VCaP (cell line): ENCODE results near the gene HOXA2.

Experiments used
- H3K27ac ChIP-seq: fragments of 450-650 bp; 2 replicates; pipeline ENCODE4 v1.5.1; 2017
- CTCF ChIP-seq: fragments of 450-650 bp; conservative IDR thresholded peaks from 2 replicates; pipeline ENCODE4 v1.5.1; 2017; ENCODE audit warnings: mild to moderate bottlenecking, moderate library complexity

HOXA2 gene

GRCh38 chr7:27102581-27103442, at the start of gene HOXA2:
Gene HOXA2 (minus strand): TSS chr7:27102683. CDS start chr7:27102500, 183 bp downstream.
- H3K27ac ChIP-seq = no peak within 1 kb of the TSS
- no peak for TF ChIP-seq CTCF

GRCh38 chr7:27151341-27151930, 49.0 kb upstream of the HOXA2 start:
- no peak for TF ChIP-seq CTCF
- peak overlapping the region; percentile 94 for H3K27ac ChIP-seq

DNA sequence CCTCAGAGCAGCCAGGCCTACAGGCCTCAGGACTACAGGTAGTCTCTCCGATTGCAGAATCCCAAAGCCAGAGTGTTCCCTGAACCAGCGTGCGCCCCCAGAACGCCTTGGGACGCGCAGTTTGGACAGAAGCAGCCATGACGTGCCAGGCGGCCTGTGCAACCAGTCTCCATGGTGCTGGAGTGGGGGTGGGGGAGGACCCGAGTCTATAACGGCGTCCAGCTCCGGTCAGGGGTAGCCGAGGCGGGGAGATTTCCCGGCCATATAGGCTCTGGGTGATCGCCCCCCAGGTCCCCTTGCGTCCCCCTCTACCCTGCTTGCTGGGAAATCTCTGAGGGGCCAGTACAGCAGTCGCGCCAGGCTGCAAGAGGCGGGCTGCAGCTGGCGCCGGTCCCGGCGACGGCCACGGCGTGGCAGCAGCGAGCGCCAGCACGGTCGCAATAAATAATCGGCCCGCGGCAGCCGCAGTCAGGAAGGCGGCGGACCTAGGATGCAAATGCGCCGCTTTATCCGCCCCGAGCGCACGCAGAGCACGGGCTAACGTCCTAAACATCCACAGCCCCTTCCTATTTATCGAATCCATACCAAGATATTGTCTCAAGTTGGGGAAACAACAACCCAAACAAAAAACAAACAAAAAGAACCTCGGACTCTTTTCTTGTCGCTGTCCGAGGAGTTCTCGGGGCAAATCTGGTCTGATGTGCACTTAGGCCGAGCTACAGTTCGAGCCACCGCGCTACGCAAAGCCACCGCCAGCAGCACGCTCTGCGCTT, 48.3 kb upstream of the HOXA2 start:
- H3K27ac ChIP-seq = peak overlapping the region; percentile 94
- peak; percentile 95 for TF ChIP-seq CTCF

DNA sequence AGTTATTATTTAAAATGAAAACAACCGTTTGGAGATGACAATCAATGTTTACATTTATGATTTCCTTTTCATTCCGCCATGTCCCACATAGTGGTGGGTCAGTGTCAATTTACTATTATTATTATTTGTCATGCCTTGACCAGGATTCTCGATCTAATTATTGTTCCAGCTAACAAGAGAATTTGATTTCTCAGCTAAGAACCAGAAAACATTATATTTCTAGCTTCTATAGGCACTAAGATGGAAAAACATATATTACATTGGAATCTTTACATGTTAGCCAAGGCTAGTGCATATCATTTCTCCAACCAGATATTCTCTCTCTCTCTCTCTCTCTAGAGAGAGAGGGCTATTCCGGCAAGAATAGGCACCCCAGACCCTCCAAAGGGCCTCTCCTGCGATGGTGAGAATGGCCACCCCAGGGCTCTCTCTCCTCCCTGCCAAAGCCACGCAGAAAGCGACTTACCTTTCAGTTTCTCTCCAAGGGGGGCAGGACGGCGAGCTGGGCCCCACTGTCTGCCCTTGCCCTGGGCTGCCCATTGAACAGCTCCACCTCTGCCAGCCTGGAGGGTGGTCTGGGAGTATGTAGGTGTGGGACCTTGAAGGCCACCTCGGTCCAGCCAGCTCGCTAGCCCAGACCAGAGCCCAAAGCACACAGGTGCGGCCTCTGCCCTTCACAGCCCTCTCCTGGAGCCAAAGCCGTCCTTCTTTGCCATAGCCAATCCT, 47.5 kb upstream of the HOXA2 start:
- peak overlapping the region; percentile 94 for H3K27ac ChIP-seq

GRCh38 chr7:27148756-27149641, 46.5 kb upstream of the HOXA2 start:
- H3K27ac ChIP-seq = peak overlapping the region; percentile 94
- no peak for TF ChIP-seq CTCF

More for the DNA sequence above, 47.5 kb upstream of the HOXA2 start:
- TF ChIP-seq CTCF = no peak

- TF ChIP-seq CTCF = no peak
- H3K27ac ChIP-seq = peak overlapping the region; percentile 94
Observed at GRCh38 chr7:27148031-27148755, 45.7 kb upstream of the HOXA2 start.
